HG02938 (cell line): Measurements from ENCODE around the gene SUGP1.
"Not testable (repeated sequence)": the region's sequence is repeated elsewhere in the genome, so short reads cannot be mapped to it uniquely, and the experiment has no call there.

Experiments
- ATAC-seq: cut with Tn5 transposase; IDR thresholded peaks from one replicate; pipeline ENCODE4 v1.9.1; 2021; ENCODE audit warnings: mild to moderate bottlenecking, moderate library complexity; ENCODE audit not compliant: unreplicated experiment

SUGP1 gene, protein sequence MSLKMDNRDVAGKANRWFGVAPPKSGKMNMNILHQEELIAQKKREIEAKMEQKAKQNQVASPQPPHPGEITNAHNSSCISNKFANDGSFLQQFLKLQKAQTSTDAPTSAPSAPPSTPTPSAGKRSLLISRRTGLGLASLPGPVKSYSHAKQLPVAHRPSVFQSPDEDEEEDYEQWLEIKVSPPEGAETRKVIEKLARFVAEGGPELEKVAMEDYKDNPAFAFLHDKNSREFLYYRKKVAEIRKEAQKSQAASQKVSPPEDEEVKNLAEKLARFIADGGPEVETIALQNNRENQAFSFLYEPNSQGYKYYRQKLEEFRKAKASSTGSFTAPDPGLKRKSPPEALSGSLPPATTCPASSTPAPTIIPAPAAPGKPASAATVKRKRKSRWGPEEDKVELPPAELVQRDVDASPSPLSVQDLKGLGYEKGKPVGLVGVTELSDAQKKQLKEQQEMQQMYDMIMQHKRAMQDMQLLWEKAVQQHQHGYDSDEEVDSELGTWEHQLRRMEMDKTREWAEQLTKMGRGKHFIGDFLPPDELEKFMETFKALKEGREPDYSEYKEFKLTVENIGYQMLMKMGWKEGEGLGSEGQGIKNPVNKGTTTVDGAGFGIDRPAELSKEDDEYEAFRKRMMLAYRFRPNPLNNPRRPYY

DNA sequence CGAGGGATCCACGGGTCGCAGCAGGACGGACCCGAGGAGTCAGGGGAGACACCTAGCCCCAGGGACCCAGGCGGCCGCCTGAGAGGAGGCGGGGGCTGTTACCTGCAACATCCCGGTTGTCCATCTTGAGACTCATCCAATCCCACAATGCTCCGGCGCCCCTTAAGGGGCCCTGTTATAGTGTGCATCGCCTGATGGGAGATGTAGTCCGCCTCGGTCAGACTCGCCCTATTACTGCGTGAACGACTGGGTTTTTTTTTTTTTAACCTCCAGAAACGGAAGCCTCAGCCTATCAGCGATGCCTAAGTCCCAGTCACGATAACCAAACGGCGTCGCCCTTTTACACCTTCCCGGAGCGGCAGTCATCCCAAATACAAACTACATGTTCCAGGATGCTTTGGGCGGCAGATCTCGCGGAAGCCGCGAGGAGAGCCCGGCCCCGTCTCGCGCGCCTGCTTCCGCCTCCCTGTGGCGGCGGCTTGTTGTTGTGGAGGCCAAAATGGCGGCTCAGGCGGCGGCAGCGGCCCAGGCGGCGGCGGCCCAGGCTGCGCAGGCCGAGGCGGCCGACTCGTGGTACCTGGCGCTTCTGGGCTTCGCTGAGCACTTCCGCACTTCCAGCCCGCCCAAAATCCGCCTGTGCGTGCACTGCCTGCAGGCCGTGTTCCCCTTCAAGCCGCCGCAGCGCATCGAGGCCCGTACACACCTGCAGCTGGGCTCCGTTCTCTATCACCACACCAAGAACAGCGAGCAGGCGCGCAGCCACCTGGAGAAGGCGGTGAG, at the start of gene SUGP1, which contains the start of gene MAU2:
Gene SUGP1, minus strand, starts transcription at position 149 of the 780 bp plus-strand sequence. Its CDS starts 13 bp downstream, at position 136.
Gene MAU2, plus strand, starts transcription at position 469 of the 780 bp plus-strand sequence. Its CDS starts 31 bp downstream, at position 500.
- ATAC-seq = peak; percentile 88

DNA sequence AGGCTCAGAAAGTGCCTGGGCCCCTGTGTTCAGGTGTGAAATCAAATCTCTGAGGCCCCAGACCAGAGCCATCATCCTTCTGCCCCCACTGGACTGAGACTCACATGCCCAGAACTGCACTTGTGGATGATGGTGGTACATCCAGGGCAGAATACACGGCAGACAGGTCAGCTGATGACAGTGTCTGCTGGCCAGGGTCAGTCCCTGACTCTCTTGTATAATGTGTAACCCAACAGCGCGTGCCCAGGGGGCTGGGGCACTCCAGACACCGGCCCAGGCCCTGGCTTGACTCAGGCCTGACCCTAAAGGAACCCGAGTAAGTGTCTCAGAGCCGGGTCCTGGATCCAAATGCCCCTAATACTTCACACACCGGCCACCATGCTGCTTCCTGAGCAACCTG, 47.8 kb upstream of the SUGP1 start:
- ATAC-seq = no peak

DNA sequence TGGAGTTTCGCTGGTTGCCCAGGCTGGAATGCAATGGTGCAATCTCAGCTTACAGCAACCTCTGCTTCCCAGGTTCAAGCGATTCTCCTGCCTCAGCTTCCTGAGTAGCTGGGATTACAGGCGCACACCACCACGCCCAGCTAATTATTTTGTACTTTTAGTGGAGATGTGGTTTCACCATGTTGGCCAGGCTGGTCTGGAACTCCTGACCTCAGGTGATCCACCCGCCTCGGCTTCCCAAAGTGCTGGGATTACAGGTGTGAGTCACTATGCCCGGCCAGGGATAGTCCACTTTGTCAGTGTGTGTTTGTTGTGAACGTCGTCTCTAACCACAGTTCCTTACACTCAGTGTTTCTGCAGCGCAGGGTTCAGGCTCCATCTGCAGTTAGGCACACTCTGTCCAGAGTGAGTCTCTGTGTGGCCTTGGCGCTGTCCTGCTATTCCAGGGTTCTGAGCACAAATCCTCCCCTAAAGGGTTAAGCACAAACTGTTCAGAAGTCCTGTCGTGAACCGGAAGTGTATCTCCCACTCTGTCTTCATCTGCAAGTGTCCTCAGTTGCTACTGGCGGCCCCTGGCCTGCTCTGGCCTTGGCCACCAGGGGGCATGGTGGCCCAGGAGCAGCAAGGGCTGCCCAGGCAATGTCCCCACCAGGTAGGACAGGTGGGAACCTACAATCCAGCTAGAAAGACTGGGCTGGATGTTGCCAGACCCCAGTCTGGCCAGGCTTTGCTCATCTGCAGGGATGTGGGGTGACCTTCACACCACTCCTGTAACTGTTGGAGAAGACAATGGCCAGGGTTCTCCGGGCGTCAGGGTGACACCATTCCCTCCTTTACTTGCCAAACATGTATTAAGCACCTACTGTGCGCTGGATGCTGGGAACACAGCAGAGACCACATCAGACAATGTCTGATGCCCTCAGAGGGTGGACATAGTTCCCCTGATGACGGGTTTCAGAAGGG, 46.4 kb upstream of the SUGP1 start:
- ATAC-seq = no peak

DNA sequence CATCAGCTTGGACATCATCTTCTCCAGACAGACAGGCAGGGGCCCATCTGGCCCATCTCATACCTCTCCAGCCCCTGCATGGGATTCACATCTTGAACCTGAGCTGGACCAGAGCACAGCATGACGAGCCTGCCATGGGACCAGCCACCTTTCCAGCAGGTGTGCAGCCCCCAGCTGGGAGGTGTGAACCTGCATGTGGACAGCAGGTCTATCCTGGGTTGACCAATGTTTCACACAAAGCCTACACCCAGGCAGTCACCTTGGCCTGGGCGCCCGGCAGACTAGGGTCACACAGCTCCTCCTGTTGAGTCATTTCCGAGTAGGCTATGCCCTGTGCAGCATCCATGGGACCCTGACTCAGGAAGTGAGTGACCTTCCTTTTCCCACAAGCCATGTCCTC, 41.8 kb upstream of the SUGP1 start:
- no peak for ATAC-seq

DNA sequence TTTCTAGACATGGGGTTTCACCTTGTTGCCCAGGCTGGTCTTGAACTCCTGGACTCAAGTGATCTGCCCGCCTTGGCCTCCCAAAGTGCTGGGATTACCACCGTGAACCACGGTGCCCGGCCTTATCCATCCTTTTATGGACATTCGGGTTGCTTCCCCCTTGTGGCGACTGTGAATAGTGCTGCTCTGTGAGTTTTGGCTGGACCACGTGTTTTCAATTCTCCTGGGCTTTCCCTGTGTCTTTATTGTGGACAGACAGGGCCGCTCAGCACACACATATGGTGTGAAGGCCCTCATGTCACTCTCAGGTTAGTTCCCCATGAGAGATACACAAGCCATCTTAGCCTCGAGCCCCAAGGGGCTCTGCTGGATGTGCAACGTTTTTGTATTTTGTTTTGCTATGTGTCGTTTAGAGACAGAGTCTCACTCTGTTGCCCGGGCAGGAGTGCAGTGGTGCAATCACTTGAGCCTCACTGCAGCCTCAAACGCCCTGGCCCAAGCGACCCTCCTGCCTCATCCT, 40.8 kb upstream of the SUGP1 start:
- no peak for ATAC-seq

DNA sequence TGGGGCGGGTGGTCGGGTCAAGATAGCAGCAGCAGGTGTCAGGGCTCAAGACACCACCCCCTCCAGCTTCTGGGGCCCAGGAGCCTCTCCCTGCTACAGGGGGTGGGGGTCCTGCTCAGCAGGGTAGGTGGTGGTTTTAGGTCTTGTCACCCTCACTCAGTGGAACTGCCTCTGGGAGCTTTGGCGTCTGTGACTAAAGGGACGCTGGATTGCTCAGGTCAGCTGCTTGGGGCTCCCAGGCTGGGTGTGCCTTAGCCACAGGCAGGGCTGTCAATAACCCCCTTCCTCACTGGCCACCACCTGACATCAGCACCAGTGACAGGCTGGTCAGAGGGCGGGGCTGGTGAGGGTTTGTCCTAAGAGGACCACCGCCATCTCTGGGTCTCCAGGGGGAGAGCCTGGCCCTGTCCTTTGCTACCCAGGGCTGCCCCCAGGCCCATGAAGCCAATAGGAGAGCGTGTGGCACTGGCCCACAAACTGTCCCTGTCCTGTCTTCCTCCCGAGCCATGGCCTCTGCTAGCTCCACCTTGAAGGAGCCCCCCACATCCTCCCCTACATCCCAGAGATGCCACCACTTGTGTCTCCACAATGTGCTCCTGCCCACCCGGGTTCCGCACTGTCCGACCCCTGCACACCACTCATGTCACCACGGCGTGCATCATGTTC, 36.7 kb upstream of the SUGP1 start:
- no peak for ATAC-seq

DNA sequence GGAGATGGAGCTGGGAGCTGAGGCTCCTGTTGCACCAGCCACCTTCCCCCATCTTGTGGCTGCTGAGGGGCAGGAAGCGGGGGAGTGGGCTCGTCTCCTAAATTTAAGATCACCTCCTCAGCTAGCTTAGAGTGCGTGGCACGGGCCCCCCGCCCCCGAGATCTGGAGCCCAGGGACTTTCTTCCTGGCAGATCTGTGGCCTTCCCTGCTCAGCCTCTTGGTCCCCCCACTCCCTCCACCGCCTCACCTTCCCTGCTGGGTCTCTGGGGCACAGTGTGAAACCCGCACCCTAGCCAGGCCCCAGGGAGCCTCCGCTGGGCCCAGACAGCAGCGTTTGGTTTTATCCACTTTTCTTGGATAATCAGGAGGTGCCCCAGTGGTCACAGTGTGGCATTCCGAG, 36.2 kb upstream of the SUGP1 start:
- no peak for ATAC-seq

DNA sequence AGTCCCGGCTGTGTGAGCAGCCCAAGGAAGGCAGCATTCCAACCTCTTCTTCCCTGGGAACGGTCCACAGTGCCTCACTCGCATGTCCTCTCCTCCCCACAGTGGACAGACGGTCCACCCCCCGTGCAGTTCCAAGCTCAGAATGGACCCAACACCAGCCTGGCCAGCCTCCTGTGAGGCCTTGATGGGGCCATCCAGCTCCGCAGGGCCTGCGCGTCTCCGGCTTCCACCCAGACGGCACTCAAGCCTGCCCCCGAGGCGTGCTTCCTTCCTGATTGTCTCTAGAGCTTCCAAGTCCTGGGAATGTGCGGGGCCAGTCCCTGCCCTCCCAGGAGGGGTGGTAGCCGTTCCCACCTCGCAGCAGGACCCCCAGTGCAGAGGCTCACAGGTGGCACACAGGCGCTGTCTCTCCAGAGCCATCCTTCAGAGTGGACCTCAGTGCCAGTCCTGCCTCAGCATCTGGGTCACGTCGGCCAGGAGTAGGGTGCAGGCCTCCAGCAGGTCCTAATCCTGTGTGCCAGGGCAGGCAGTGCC, 35.4 kb upstream of the SUGP1 start:
- no peak for ATAC-seq

DNA sequence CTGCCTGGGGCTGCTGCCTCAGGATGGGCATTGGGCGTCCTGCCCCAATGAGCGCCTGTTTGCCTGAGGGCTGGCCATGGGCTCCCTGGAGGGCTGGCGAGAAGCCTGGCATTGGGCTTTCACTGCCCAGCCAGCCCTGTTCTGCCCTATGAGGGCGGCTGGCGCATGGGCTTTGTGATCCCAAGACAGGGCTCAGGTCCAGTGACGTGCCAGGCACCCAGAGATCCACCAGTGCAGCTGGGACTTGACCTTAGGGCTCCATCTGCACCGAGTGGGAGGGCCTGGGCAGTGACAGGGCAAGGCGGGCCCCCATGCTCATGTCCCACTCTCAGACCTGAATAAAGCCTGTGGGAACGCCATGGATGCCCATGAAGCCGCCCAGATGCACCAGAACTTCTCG, 34.6 kb upstream of the SUGP1 start:
- no peak for ATAC-seq

DNA sequence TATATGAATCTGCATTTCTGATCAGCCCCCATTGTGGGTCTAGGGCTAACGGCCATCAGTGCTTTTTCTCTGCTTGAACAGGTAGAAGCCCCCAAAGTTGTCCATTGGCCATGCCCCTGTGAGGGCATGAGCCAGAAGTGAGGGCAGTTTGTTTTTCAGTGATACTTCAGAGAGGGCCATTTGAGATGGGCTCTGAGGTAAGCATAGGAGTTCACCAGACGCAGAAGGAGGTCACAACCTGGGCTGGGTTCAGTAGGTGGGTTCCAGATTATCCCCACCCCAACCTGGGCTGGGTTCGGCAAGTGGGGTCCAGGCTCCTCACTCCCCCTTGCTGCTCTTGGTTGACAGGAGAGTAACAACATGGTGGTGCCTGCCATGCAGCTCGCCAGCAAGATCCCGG, 33.7 kb upstream of the SUGP1 start:
- no peak for ATAC-seq

DNA sequence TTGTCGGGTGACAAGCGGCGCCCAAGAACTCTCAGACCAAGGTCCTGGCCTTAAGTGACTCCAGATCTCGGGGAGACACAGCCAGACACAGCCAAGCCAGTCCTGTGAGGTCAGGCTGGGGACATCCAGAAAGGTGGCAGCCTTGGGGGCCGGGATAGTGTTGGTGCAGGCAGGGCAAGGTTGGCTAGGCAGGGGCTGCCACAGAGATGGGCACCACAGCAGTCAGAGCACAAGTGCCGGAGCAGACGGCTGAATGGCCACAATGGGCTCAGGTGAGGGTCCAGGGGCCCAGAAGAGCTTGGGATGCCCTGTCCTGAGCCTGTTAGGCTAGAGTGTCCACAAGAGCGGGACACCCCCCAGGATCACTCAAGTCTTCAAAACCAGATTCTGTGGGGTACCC, 32.5 kb upstream of the SUGP1 start:
- no peak for ATAC-seq

DNA sequence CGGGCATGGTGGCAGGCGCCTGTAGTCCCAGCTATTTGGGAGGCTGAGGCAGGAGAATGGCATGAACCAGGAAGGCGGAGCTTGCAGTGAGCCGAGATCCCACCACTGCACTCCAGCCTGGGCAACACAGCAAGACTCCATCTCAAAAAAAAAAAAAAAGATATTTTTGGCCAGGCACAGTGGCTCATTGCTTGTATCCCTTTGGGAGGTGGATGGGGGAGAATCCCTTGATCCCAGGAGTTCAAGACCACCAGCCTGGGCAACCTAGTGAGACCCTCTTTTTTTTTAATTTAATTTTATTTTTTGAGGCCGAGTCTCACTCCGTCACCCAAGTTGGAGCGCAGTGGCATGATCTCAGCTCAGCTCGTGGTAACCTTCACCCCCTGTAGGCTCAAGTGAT, 30.4 kb upstream of the SUGP1 start:
- not testable (repeated sequence) for ATAC-seq

DNA sequence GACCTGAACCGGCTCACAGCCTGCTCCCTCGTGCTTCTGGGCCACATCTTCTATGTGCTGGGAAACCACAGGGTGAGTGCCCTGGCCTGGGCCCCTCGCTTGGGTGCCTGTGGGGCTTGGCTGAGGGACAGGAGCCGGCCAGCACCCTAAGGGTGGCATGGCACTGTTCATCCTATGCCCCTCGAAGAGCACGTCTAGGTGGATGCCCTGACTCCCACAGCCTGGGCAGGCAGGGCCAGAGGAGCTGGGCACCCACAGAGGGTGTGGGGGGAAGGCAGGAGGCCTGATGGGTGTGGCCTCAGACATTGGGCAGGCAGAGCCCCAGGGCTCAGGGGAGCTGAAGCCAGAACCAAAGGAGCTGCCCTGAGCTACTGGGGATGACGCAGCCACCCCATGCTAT, 29.1 kb upstream of the SUGP1 start:
- no peak for ATAC-seq

DNA sequence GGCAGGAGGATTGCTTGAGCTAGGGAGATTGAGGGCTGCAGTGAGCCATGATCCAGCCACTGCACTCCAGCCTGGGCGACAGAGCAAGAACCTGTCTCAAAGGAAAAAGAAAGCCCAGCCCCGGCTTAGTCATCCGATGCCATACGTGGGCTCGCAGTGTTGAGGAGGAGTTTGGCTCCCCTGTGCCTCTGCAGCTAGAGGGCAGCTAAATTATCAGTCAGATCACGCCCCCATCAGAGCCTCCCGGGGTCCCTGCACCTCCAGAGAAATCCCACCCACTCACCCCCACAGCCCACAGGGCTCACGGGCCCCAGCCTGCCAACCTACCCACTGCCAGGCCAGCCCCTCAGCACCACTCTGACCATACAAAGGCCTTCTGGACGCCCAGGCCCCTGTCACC, 28.0 kb upstream of the SUGP1 start:
- ATAC-seq = no peak

DNA sequence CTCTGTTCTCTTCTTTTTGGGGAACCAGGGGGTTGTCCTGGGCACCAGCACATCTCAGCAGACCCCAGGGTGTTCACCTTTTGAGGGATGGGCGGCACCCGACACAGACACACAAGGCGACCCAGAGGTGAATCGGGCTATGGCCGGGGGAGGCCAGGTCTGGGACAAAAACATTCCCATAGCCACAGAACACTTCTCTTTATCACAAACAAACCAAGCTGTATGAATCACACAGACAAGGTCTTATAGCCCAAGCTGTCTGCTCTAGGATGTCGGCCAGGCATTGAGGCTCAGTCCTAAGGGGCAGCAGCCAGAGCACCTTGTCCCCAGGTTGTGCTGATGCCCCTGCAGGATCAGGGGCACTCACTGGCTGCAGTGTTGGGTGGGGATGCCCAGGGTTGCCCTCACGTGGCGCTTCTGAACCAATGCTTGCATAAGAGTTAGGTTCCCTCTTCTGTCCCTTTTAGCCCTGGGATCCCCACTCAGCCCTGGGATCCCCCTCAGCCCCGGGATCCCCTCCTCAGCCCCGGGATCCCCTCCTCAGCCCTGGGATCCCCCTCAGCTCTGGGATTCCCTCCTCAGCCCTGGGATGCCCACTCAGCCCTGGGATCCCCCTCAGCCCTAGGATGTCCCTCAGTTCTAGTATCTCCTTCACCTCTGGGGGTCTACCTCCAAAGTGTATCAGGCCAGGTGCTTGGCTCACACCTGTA, 27.2 kb upstream of the SUGP1 start:
- ATAC-seq = no peak

DNA sequence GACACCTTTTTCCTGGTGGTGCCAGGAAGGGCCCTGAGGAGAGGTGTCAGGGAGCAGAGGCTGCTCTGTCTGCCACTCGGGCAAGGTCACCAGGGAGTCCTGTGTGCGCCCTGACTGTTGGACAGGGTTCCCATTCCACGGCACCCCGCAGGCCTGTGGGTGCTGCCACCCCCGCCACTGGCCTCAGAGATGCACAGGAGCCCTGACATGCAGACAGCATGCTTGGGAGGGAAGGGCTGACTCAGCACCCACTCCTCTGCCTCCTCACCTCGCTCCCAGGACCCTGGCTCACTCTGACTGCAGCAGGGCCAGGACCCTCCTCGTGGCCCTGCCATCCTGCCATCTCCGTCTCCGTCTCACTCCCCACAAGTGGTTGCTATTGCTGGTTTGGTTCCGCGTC, 25.7 kb upstream of the SUGP1 start:
- no peak for ATAC-seq

DNA sequence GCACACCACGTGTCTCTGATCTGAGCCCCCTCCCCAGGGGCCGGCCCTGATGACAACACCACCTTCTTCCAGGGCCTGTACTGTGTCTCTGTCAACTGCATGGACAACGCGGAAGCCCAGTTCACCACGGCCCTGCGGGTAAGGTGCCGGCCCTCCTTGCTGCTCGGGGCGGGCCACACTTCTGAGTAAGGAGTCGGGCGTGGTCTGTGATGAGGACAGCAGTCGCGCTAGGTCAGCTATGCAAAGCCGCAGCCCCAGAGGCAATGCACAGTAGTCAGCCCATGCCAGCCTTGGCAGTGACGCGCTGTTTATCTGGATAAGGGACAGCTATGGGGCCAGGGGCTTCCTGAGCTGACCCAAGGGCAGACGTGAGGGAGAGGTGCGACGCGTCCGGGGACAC, 24.9 kb upstream of the SUGP1 start:
- ATAC-seq = no peak

DNA sequence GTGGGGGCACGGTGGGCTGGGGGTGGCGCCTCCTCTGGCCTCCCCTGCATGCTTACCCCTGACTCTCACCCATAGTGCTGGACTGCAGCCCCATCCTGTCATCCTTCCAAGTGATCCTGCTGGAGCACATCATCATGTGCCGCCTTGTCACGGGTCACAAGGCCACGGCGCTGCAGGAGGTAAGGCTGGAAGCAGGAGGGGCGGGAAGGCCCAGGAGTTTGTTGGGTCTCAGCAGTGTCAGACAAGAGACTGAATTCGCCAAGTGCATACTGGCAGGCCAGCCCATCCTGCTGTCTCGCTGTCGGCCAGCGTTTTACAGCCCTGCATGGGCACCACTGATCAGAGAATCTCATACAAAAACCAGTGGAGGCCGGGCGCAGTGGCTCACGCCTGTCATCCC, 23.5 kb upstream of the SUGP1 start:
- ATAC-seq = no peak

DNA sequence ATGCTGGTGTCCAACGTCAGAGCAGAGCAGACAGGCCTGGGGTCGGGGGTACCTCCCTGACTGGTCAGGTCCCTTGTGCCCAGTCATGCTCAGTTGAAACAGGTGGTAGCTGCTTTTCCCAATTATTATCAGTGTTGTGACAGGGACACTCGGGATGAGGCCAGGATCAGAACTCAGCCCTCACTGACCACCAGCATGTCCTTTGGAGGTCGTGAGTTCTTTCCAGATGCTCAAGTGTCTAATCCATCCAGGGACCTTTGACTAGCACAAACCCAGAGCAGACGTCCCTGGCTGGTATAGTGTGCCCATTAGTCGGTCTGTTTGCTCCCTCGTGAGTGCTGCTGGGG, 22.7 kb upstream of the SUGP1 start:
- ATAC-seq = no peak
